Measurements from ENCODE around the gene PPFIBP1. TPM values are rescaled to one million over a fixed set of nuclear protein-coding genes. Genes with fewer than 3 reads are reported as not detected.
"Not testable (repeated sequence)": the region's sequence is repeated elsewhere in the genome, so short reads cannot be mapped to it uniquely, and the experiment has no call there.

Gene PPFIBP1
- total RNA-seq, 3 donors from 2014 or later (not counting 1 experiment from before 2014, with no cell fraction given): 0.73 to 1.6 (median 1.4) TPM

- peaks cover 0 to 5% of the 10 kb centered on the region in 2 donors for H3K27me3 Mint-ChIP-seq (ENCODE audit: low read depth in 2 of 2)
- Histone ChIP-seq H3K4me3 (ENCODE audit: low read length) (no peak overlapping the region), H3K4me1 (ENCODE audit: control insufficient read depth, insufficient read depth, low read length) (no peaks in the 10 kb centered on the region), H3K27me3 (ENCODE audit: control insufficient read depth, insufficient read depth, low read length) (no peaks in the 10 kb centered on the region), H3K9me3 (ENCODE audit: control insufficient read depth, insufficient read depth, low read length) (no peaks in the 10 kb centered on the region), H3K36me3 (ENCODE audit: control insufficient read depth, insufficient read depth, low read length) (no peaks in the 10 kb centered on the region), H3K27ac (ENCODE audit: low read length) (no peak overlapping the region)
- intact Hi-C loops (cut with micrococcal nuclease): no loop called here
- no peak for TF ChIP-seq CTCF (IDR thresholded peaks at IDR 0.05)
- H3K4me3 Mint-ChIP-seq: no peak overlapping the region
- H3K27ac Mint-ChIP-seq: no peak overlapping the region
- no peaks in the 10 kb centered on the region for H3K9me3 Mint-ChIP-seq
- ATAC-seq (no peak), DNase-seq (no peak)
- H3K36me3 Mint-ChIP-seq: no peaks in the 10 kb centered on the region
- H3K4me1 Mint-ChIP-seq: peaks cover 0 to 11% of the 10 kb centered on the region in 2 donors
- WGBS (ENCODE audit: insufficient coverage): 90% methylated on average over 3 of the region's 4 CpGs
These were observed 64.8 kb downstream of the PPFIBP1 start for GRCh38 chr12:27588776-27589175.

GRCh38 chr12:27589419-27589818 lies 65.4 kb downstream of the PPFIBP1 start:
- H3K36me3 ChIP-seq (ENCODE audit: control insufficient read depth, insufficient read depth, low read length): no peaks in the 10 kb centered on the region
- ATAC-seq (no peak), DNase-seq (no peak)
- 100% methylated on average over 3 of the region's 4 CpGs for WGBS (ENCODE audit: insufficient coverage)
- H3K4me1 ChIP-seq (ENCODE audit: control insufficient read depth, insufficient read depth, low read length): no peaks in the 10 kb centered on the region
- intact Hi-C loops (cut with micrococcal nuclease): no loop called here
- H3K4me3 ChIP-seq (ENCODE audit: low read length): no peak overlapping the region
- Mint-ChIP-seq H3K4me3 (no peak overlapping the region), H3K27ac (no peak overlapping the region), H3K9me3 (no peaks in the 10 kb centered on the region), H3K4me1 (peaks cover 0 to 11% of the 10 kb centered on the region in 2 donors), H3K27me3 (ENCODE audit: low read depth in 2 of 2) (peaks cover 0 to 5% of the 10 kb centered on the region in 2 donors), H3K36me3 (no peaks in the 10 kb centered on the region)
- H3K27me3 ChIP-seq (ENCODE audit: control insufficient read depth, insufficient read depth, low read length): no peaks in the 10 kb centered on the region
- TF ChIP-seq CTCF (IDR thresholded peaks at IDR 0.05): no peak
- H3K9me3 ChIP-seq (ENCODE audit: control insufficient read depth, insufficient read depth, low read length): no peaks in the 10 kb centered on the region
- no peak overlapping the region for H3K27ac ChIP-seq (ENCODE audit: low read length)

GRCh38 chr12:27591698-27592097 lies 67.7 kb downstream of the PPFIBP1 start:
- 100% methylated on average over 3 of the region's 3 CpGs for WGBS (ENCODE audit: insufficient coverage)
- H3K27ac Mint-ChIP-seq; DNase-seq; H3K9me3 Mint-ChIP-seq; H3K36me3 Mint-ChIP-seq; H3K4me3 Mint-ChIP-seq; H3K27me3 ChIP-seq (ENCODE audit: control insufficient read depth, insufficient read depth, low read length); ATAC-seq; H3K36me3 ChIP-seq (ENCODE audit: control insufficient read depth, insufficient read depth, low read length); H3K9me3 ChIP-seq (ENCODE audit: control insufficient read depth, insufficient read depth, low read length); H3K4me3 ChIP-seq (ENCODE audit: low read length); H3K4me1 ChIP-seq (ENCODE audit: control insufficient read depth, insufficient read depth, low read length); intact Hi-C loops (cut with micrococcal nuclease); H3K27me3 Mint-ChIP-seq (ENCODE audit: low read depth in 2 of 2); H3K27ac ChIP-seq (ENCODE audit: low read length): not testable (repeated sequence)
- H3K4me1 Mint-ChIP-seq: peaks cover 0 to 11% of the 10 kb centered on the region in 2 donors

- Mint-ChIP-seq H3K9me3 (no peaks in the 10 kb centered on the region), H3K27me3 (ENCODE audit: low read depth in 2 of 2) (peaks cover 0 to 3% of the 10 kb centered on the region in 2 donors), H3K27ac (no peak overlapping the region), H3K4me1 (peaks cover 0 to 9% of the 10 kb centered on the region in 2 donors), H3K4me3 (no peak overlapping the region), H3K36me3 (no peaks in the 10 kb centered on the region)
- ATAC-seq: no peak
- Histone ChIP-seq H3K4me1 (ENCODE audit: control insufficient read depth, insufficient read depth, low read length) (no peaks in the 10 kb centered on the region), H3K4me3 (ENCODE audit: low read length) (no peak overlapping the region), H3K27ac (ENCODE audit: low read length) (no peak overlapping the region), H3K36me3 (ENCODE audit: control insufficient read depth, insufficient read depth, low read length) (no peaks in the 10 kb centered on the region), H3K27me3 (ENCODE audit: control insufficient read depth, insufficient read depth, low read length) (no peaks in the 10 kb centered on the region), H3K9me3 (ENCODE audit: control insufficient read depth, insufficient read depth, low read length) (no peaks in the 10 kb centered on the region)
- WGBS (ENCODE audit: insufficient coverage): 87% methylated on average over 5 of the region's 5 CpGs
- DNase-seq: no peak
- intact Hi-C loops (cut with micrococcal nuclease): no loop called here
- TF ChIP-seq CTCF (IDR thresholded peaks at IDR 0.05): no peak
These were observed 68.5 kb downstream of the PPFIBP1 start for GRCh38 chr12:27592548-27592947.

Data from natural killer cell (primary cell).